HG03565 (cell line): Measurements from ENCODE around the gene RICTOR.
"Not testable (repeated sequence)": the region's sequence is repeated elsewhere in the genome, so short reads cannot be mapped to it uniquely, and the experiment has no call there.

Source experiments
- ATAC-seq: cut with Tn5 transposase; IDR thresholded peaks from one replicate; pipeline ENCODE4 v1.9.1; 2021; ENCODE audit warnings: mild to moderate bottlenecking, moderate library complexity; ENCODE audit not compliant: unreplicated experiment

Gene RICTOR

DNA sequence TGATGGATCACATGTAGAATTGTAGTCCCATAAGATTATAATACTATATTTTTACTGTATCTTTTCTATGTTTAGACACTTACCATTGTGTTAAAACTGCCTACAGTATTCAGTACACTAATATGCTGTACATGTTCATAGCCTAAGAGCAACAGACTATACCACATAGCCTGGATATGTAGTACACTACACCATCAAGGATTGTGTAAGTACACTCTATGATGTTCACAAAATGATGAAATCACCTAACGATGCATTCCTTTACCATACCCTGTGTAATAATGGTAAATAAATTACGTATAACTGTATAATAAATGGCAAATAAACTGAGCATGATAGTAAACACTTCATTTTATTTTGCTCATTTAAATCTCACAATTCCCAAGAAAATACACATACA is 60.3 kb downstream of the RICTOR start:
- no peak for ATAC-seq

GRCh38 chr5:39010958-39011357 is 63.2 kb downstream of the RICTOR start:
- not testable (repeated sequence) for ATAC-seq

DNA sequence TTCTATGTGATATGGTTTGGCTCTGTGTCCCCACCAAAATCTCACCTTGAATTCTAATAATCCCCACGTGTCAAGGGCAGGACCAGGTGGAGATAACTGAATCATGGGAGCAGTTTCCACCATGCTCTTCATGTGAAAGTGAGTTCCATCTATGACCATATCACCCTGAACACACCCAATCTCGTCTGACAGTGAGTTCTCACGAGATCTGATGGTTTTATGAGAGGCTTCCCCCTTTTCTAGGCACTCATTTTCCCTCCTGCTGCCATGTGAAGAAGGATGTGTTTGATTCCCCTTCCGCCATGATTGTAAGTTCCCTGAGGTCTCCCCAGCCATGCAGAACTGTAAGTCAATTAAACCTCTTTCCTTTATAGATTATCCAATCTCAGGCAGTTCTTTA is 64.2 kb downstream of the RICTOR start:
- ATAC-seq: no peak

- no peak for ATAC-seq
Measured at GRCh38 chr5:39009280-39009679, 64.9 kb downstream of the RICTOR start.

GRCh38 chr5:39006650-39007049 is 67.5 kb downstream of the RICTOR start:
- ATAC-seq: no peak

GRCh38 chr5:39005566-39006232 is 68.5 kb downstream of the RICTOR start:
- no peak for ATAC-seq

DNA sequence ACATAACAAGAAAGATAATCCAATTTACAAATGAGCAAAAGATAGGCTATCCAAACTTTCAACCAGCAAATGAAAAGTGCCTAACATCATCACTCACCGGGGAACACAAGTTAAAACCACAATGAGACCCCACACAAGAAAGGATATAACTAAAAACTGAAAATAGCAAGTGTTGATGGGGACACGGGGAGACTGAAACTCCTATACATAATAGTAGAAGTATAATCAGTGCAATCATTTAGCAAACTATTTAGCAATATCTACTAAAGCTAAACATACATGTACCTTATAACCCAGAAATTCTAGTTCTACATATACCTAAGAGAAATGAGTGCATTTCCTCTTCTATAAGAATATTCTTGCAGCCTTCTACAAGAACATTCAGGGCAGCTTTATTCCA is 72.5 kb downstream of the RICTOR start:
- ATAC-seq: no peak

DNA sequence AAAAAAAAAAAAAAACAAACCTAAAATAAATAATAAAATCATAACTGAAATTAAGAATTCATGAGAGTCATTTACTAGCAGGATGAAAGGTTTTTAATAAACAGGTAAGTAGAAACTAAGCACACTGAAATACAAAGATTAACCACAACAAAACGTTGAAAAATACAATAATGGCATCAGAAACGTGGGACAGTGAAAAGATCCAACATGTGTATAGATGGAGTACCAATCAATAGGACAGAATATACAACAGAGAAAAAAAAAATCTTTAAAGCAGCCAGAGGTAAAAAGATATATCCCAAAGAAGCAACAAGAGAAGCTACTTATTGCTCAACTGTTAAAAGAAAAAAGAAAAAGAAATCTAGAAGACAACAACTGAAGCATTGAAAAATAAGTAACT is 75.2 kb downstream of the RICTOR start:
- no peak for ATAC-seq

- ATAC-seq: no peak
Measured at GRCh38 chr5:38997591-38997990, 76.6 kb downstream of the RICTOR start.

- ATAC-seq: no peak
Measured at GRCh38 chr5:38996123-38996522, 78.1 kb downstream of the RICTOR start.

DNA sequence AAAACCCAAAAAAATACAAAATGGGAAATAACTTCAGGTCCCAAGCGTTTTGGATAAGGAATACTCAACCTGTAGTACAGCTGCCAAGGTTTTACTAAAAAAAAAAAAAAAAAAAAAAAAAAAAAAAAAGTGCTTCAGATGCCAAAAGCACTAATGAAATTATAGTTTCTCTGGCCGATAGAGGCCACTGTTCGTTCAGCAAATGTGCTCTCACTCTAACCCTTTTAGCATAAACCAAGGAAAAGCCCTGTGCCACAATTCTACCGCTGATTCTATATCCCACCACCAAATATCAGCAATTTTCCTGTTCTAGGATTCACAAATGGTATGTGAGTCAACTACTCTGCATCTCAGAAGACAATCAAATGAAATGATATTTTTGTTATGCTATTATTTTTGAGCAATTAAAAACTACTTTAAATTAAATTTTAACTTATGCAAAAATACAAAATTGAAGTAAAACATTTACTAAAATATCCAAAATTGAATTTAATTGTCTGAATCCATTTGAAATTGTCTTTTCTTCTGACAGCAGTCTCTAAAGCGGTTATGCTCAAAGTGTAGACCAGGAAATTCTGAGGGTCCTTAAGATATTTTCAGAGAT is 79.8 kb downstream of the RICTOR start:
- ATAC-seq: no peak

GRCh38 chr5:38989974-38990719 is 84.1 kb downstream of the RICTOR start:
- ATAC-seq: not testable (repeated sequence)

DNA sequence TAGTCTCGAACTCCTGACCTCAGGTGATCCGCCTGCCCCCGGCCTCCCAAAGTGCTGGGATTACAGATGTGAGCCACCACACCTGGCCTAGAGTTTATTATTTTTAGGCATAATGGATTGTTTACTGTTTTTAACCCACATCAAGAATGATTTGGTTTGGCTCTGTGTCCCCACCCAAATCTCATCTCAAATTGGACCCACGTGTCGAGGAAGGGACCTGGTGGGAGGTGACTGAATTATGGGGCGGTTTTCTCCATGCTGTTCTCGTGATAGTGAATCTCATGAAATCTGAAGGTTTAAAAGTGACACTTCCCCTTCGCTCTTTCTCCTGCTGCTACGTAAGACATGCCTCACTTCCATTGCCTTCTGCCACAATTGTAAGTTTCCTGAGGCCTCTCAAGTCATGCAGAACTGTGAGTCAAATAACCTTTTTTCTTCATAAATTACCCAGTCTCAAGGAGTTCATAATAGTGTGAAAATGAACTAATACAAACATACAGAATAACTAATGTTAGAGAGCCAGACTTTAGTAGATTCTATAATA is 88.2 kb downstream of the RICTOR start:
- no peak for ATAC-seq

GRCh38 chr5:38979535-38979934 is 94.7 kb downstream of the RICTOR start:
- no peak for ATAC-seq

- no peak for ATAC-seq
Measured at GRCh38 chr5:38978036-38978435, 96.2 kb downstream of the RICTOR start.

- no peak for ATAC-seq
Measured at GRCh38 chr5:38968665-38969064, 105.5 kb downstream of the RICTOR start.

DNA sequence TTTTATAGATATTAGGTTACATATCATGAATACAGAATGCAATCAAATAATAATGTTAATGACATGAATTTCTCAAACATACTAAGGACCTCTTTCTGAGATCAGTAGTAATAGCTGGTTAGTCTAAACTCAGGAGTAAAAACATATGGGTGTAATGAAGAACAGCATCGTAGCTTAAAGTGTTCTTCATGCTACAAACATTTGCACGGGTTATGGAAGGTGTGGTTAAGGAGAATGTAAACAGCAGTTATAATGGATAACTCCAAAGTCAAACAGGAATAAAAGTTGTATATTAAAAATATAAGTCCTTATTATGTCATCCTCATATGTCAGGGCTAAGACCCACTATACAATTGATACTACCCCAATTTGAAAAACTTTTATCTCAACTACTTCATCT is 112.5 kb downstream of the RICTOR start:
- no peak for ATAC-seq

DNA sequence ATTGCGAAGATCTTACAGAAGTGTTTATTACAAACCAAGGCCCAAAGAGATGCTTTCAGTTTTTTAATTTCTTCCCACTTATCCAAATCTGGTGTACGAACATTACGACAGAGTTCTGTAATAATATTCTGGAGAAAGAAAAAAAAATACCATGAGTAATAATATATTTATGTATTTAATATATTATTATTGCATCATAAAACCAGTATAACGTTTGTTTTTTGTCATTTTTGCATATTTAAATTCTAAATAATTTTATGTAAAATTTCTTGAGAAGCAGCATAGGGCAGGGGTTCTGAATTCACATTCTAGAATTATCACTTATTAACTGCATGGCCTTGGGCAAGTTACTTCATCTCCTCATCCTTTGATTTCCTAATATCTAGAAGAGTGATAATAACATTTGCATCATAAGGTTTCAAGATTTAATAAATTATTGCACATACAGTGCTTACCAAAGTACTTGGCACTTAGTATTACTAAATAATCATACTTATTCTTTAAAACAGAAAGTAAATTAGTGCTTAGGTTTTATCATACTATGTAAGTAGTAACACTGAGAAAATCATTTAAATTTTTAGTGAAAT is 120.7 kb downstream of the RICTOR start:
- no peak for ATAC-seq

DNA sequence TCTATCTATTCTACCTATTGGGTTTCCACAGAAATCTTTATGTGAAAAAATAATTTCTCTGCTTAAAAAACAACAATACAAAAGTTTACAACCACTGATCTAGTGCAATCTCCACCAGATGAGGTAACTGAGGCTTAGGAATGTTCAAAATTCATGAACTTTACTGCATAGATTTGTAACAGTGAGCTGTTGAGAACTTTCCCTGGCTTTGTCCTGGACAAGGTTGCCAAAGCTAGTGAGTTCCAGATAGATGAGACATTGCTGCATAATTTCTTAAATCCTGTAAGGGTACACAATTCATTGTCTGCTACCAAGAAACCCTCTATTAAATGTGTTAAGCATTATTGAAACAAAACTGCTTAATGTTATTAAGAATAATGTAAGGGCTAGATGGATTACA is 125.7 kb downstream of the RICTOR start:
- ATAC-seq: no peak

GRCh38 chr5:38944282-38944681 is 129.9 kb downstream of the RICTOR start:
- ATAC-seq: no peak

DNA sequence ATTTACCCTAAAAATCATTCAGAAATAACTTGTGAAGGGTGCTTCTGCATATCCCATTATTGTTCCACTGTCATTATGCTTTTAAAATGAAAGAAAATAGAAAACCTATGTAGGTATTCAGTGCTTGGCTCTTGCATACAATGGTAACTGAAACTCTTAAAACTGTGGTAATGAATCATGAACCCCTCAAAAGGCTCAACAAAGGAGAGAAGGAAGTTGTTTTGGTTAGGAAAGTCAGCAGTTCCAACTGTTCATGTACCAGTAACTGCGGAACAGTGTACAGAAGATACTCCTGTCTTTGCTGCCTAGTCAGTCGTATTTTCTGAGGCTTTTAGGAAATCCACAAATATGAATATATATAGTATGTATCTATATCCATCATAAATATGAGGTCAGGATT is 132.3 kb downstream of the RICTOR start:
- ATAC-seq: no peak
